ENCODE measurements around the gene DDX59.
A peak's percentile ranks its signal among the peaks of the same experiment; 100 is the strongest.

The DDX59 gene

DNA sequence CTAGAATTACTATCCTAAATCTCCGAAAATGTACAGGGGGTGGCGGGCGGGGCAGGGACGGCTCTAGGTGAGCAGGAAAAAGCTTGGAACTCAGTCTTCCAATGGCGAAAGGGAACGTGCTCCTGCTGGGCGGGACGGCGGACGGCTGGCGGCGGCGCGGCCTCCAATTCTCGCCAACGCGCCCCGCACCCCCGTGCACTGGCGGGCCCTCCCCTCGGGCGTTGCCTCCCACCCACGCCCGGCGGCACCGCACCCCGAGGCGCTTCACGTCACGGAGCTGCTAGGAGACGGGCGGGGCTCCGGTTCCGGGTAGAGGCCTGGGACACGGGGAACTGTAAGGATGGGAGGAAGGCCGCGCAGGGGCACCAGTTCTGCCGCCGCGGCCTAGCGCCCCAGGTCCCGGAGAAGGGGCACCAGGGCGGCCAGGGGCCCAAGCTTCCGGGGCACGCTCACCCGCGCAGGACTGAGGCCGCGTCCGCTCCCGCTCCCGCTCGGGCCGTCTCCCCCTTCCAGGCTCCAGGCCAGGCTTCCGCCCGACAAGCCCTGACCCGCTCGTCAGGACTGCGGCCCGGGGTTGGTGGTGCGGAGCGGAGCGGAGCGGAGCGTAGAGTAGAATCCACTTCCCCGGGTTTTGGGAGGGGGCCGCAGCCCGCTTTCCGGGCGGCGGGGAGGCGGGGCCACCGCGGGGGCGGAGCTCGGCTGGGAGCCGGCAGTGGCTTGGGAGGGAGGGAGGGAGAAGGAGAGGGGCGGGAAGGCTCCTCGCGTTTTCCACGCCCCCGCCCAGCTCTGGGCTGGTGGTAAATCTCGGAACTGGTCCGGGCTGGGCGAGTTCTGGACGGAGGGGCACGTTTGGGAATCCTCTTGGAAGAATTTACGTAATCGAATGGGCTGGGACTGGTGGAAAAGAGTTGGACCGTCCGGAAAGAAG is at the start of gene DDX59:
DDX59 (minus strand) TSS at position 594 of the 928 bp plus-strand sequence. CDS start 3,167 bp downstream, outside the sequence.
- DNase-seq = peak; percentile 55 to 73

DNA sequence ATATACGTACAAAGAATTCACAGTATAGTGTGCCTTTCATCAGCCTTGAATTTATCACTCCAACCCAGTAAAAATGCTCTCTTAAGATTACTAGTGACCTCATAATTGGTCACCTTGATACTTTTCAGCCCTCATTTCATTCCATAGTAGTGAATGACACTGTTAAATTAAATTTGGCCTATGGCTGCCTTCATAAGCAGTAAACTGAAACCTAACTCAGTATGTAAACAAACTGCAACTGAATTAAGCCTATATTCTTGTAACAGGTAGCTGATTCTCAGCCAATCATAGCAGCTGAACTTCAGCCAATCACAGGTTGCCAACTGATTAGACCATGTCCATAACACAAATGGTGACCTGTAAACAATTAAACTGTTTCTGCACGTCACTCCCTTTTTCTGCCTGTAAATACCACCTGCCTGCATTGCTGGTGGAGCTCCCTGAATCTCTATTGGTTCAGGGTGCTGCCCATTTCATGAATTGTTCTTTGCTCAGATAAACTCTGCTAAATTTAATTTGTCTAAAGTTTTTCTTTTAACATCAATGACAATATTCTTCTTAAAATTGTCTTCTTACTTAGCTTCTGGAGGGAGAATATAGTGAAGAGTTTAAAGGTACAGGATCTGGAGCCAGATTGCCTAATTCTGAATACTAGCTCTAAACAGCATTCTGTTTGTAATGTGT is 44.9 kb upstream of the DDX59 start:
- DNase-seq = no peak

DNA sequence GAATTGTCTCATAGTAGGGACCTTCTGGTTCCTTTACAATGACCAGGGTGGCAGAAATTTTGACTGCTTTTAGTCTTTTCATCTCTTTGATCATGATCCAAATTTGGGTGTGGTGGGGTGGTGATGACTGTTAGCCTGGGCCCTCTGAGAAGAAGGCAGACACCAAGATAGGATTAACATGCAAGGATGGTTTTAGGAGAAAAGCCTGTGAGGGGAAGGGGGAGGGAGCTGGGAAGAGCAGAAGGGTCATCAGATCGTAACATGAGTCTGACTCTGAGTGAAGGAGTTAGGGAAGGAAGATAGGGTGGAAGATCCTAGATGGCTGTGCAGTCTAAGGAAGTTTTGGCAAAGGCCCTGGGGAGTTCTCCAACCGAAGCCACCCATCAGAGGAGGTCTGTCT is 40.5 kb upstream of the DDX59 start:
- no peak for DNase-seq

DNA sequence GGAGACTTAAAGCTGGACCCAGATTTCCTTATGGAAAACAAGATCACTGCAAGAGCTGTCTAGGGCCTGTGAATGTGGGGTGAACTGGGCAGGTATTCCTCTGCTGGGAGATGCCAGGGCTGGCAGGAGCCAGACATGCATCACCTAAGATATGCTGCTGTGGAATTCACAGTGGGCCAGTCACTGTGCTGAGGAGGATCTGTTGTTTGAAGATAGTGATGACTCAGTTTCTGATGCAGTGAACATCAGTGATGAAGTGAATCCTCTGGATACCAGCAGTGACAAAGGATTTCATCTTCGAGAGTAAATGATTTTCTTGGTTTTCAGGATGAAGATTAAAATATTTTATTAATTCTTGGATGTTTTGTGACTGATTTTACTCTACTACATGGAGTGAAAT is 39.1 kb upstream of the DDX59 start:
- no peak for DNase-seq

DNA sequence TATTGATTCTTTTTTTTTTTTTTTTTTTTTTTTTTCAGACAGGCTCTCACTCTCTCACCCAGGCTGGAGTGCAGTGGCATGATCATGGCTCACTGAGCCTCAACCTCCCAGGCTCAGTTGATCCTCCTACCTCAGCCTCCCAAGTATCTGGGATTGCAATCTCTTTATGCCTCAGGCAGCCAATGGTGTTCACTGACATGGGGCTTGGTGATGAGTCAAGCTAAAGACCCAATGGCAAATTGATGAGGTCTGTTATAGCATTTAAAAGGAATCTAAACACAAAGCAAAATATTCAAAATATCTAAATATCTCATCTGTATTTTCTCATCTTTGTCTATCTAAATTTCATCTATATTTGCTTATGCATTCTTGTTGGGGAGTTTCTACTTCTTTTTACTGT is 38.5 kb upstream of the DDX59 start:
- no peak for DNase-seq

DNA sequence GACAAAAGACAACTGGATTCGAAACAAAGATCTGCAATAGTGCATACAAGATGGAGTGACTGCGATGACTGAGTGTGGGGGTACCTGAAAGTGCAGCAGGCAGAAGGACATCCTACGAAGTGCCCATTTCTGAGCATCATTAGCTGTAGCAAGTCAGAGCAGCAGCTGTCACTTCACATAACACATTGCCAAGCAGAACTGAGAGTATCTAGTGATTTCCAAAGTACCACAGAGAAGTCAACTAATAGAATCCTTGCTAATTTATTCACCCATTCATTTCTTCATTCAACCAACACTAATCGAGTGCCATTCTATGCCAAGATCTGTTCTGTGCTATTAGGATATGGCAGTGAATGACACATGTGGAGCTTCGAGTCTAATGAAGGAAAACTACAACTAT is 37.4 kb upstream of the DDX59 start:
- no peak for DNase-seq

DNA sequence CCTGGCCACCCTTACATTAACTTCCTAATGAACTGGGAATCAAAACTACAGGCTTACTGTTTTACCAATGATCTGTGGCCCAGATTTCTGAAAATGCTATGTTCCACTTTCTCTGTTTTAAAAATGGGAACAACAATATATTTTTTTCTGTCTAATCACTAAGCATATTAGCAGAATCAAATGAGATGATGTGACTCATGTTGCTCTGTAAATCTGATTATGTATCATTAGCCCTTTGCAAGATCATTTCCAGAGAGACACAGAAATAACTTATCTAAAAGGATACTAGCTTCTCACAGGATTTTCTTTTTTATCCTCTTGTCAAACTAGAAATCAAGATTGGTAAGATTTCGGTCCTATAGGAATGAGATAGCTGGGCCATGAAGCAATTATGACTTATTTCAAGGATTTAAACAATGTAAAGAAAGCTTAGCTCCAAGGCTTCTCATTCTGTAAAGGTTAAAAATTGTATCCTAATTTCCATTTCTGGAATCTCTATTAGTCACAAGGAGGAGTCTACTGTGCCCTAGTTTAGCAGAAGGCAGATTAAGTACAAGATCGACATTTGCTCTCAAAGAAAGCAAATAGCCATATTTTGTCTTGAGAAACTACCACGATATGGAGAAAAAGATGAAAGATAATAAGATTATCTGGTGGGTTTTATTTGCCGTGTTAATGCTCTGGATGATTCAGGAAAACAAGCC is 36.6 kb upstream of the DDX59 start:
- DNase-seq = no peak

DNA sequence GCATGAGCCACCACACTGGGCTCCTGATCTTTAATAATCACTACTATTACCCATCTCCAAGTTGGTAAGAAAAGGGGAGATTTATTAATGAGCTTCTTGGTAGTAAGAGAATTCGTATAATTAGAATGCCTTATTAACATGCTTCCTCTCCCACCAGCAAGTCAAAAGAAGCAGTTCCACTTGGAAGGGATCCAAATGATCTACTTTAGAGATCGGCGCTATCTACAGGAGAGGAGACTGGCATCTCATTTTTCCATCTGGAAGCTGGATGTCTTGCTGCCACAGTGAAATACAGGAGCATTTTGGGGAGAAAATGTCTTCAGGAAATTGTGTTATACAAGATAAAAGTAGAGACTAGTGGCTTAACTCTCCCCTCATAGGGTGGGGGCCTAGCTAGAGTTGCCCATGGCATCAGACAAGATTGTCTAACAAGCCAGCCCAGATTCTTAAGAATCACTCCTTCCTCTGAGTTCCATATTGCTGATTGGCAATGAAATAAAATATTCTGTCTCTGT is 35.3 kb upstream of the DDX59 start:
- DNase-seq = no peak

DNA sequence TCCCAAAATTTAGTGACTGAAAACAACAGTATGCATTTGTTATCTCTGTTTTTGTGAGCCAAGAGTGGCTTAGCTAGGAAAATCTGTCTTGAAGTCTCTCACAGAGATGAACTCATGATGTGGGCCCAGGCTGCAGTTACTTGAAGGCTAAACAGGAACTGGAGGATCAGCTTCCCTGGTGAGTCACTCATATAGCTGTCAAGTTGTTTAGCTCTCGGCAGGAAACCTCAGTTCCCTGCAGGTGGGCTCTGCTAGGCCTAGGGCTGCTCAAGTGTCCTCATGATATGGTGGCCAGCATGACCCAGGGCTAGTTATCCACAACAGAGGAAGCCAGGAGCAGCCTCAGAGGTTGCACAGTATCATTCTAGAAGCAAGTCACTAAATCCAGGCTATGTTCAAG is 30.2 kb upstream of the DDX59 start:
- DNase-seq = no peak

DNA sequence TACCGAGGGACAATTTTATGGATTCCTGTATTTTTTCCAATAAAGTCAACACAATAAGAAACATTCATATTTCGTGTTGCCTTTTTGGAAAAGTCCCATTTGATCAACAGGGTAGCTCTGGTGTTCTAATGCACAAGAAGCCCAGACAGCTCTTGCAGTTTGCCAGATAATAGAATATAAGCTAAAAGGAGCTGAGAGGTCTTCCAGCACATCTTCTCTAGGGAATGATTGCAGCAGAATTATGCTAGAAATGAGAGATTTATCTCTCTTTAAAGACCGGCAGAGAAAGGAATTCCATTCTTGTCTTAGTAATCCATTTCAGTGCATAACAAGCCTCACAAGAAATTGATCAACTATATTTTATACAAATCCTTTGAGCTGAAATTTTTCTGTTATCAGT is 25.0 kb upstream of the DDX59 start:
- no peak for DNase-seq

DNA sequence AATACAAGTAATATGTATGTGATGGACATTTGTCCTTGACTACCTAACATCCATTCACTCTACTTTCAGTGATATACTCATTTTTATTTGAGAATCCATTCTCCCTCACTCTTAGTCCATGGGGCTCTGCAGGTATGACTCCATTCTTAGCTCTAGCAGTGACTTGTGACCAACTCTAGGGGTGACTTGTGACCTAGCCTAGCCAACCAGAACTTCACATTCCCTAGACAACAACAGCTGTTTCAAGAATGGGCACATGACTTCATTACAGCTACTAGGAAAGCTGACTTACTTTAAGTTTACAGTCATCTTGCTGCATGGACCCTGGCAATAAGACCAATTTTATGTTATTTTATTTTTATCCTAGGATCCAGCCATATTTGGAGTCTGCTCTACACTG is 23.6 kb upstream of the DDX59 start:
- DNase-seq = no peak

DNA sequence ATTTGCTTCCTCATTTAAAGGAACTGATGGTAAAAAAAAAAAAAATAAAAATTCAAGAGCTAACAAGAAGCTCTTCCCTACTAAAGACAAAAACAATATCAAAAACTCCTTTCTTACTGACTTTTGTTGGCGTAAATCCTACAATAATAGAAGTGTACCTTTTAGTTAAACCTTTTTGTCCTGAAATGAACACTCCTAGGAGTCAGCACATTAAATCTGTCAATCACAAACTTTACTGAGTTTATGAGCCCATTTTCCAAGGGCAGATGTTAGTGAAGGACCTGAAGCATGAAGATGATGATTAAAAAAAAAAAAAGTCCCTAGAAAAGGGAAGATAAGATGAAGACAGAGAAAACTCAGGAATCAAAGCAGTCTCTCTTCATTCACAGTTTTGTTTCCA is 22.6 kb upstream of the DDX59 start:
- no peak for DNase-seq

DNA sequence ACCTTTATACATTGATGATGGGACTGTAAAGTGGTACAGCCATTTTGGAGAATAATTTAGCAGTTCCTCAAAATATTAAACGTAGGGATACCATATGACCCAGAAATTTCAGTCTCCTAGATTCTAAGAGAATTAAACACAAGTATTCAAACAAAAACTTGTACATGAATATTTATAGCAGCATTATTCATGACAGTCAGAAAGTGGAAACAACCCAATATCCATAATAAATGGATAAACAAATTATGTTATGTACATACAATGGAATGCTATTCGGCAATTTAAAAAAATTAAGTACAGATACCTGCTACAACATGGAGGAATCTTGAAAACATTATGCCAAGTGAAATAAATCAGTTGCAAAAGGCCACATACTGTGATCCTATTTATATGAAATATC is 16.9 kb upstream of the DDX59 start:
- no peak for DNase-seq

DNA sequence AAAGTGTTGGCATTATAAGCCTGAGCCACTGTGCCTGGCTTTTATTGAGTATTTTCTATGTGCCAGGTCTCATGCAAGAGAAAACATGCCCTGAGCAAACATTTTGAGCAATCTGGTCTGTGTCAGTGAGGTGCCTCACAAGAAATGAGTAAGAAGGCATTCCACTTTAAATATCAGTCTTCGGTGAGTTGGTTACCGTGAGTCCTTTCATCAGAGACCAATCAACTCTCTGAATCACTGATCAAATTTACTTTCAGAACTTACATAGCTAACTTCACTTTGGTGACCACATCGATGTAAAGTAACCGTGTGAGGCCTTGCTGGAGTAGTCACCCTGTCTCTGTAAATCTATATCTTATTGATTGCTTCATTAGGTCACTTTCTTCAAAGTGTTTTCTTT is 14.3 kb upstream of the DDX59 start:
- no peak for DNase-seq

DNA sequence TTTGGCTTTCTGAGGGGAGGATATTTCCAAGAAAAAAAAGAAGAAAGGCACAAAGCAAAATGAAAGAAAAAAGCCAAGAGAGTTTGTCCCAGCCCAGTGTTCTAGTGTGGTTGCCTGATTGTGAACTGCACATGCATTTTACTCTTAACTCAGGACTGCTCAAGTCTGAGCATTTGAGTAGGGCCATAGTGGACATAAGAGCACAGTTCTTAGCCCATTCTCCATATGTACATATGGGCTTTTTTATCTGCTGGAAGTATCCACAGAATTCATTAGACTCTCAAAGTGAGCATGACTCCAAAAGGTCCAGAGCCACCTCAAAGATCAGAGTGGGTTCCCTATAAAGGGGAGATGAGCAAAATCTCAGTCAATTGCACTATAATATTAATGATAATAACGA is 13.6 kb upstream of the DDX59 start:
- no peak for DNase-seq

DNA sequence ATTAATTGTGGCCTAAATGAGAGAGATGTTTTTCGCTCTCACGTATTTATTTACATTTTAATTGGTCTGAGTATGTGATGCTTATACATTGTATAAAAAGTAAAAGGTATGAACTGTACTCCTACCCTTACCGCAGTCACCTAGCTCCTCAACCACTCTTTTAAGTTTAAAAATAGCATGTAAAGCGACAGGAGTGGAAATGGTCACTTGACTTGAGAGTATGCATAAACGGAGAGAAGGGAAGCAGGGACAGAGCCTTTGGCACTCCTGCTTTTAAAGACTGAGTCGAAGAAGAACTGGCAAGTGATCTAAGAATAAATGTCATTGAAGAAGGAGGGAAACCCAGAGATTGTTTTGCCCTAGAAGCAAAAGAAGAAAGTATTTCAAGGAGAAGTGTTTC is 11.5 kb upstream of the DDX59 start:
- DNase-seq = no peak

DNA sequence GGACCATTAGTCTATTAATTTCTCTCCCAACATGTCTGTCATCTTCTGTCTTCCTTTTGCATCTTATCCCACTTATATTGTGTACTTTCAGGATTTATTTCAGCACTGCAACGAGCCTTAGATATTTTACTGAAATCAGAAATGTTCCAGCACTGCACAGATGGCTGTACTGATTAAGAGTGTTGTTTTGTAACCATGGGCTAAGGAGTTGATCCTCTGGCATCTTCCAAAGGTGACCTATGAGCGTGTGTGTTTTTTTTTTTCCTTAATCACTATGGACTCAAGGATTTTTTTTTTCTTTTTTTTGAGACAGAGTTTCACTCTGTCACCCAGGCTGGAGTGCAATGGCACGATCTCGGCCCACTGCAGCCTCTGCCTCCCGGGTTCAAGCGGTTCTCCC is 7.1 kb upstream of the DDX59 start:
- DNase-seq = no peak

DNA sequence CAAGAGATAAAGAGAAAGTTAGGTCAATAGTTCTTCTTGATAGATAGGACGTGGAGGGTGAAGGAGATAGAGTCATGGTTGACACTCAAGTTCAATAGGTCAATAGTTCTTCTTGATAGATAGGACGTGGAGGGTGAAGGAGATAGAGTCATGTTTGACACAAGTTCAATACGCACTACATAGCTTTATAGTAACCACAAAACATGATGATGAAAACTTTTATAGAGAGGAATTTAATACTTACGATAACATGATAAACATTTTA is 5.8 kb upstream of the DDX59 start:
- no peak for DNase-seq

DNA sequence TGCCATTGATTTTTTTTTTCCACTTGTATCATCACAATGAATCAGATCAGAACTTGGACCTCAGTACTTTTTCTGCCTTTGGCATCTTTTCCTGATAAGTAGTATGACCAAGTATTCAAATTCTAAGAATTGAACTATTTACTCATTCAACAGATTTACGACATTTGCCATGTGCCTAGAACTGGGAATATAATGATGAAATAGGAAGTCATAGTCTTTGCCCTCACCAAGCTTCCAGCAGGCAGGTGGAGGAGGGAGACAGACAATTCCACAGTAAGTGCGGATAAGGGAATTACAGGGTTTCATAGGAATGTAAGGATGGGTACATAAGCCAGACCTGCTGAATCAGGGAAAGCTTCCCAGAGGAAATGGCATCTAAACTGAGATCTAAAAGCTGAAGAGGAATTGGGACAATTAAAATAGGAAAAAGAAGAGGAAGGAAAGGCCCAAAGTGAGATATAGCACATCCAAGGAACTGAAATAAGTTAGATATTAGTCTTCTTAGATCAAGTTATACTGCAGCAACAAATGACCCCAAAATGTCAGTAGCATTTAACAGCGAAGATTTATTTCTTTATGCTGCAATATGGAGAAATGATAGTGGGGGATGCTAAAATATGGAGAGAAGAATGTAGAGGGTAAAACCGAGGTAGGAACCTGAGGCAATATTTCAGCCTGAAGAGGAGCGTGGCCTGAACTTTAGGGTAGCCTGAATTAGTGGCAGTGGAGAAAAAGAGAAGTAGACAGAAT is 5.3 kb upstream of the DDX59 start:
- DNase-seq = no peak

DNA sequence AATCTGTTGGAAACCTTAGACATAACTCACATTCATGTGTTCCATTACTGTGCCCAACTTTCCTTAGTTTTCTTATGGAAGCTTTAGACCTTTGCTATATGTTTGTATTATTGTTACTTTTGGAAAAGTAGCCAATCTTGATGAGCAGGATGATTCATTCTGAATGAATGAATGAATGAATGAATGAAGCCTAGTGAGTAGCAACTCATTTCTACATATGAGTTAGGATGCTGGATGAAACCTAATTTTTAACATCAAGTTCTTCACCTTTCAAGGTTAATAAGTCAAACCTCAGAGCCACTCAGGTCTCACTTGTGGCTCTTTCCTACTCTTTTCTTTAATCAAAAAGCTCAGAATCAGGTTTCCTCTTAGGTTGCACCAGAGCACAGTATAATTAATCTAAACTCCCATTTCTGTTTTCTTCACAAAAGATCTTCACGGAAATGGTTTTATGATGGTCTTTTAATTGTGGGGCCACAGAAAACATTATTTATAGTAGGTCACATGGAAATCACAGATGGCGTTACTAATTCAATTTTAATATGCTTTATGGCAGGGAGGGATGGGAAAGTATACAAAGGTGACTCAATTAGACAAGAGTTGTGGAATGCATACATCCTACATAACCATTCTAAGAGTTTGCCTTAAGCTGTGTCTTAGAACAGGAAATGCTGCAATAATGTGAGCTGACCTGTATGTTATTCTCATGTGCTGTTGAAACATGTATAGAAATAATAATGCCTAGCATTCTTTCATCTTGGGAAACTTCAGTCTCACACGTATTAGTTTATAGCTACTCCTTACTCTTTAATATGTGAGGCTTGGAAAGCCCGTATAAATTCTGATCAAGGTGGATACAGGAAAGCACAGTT is 4.5 kb upstream of the DDX59 start:
- no peak for DNase-seq

DNA sequence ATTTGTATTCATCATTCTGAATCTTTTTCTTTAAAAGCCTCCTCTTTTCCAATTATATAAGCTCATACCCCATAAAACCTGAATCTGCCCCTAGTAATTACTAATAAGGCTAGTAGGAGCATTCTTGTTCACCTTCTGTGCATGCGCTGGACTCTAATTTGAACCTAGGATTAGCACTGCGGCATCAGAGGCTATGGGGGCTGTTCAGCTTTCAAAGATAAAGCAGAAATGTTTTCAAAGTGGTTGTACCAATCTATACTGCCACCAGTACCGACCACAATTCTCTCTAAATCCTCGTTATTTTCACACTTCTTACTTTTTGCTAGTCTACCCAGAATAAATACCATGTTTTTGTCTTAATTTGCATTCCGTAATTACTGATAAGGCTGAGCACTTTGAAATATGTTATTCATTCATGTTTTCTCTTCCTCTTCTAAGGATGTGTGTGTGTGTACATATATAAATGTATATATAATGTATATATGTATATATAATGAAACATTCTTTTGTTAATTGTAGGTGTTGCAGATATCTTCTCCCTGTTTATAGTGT is 1.6 kb upstream of the DDX59 start:
- DNase-seq = no peak

Data from NCI-H187 (cell line).